HL-60 (cell line): ENCODE measurements around the gene MAP3K14.

ENCODE experiments used
- DNase-seq, 2 experiments: peaks; one replicate each; pipeline ENCODE4 v3.0.0-alpha.2; 2010 to 2020; ENCODE audit warnings: low read depth in 1 of 2, low spot score in 1 of 2
- H3K27ac ChIP-seq: fragments of 250-450 bp; sonication (Bioruptor Pico); replicated peaks from 2 replicates; pipeline ENCODE4 v1.5.1; 2020; ENCODE audit warnings: mild to moderate bottlenecking, moderate library complexity
- H3K27me3 ChIP-seq: fragments of 250-450 bp; sonication (Bioruptor Pico); 2 replicates; pipeline ENCODE4 v1.5.1; 2021; ENCODE audit warnings: mild to moderate bottlenecking, moderate library complexity; ENCODE audit not compliant: insufficient read depth, poor library complexity, severe bottlenecking
- H3K4me3 ChIP-seq: replicated peaks from 2 replicates; pipeline ENCODE4 v1.5.1; 2011; ENCODE audit warnings: mild to moderate bottlenecking, control low read depth, low read length; ENCODE audit not compliant: insufficient read depth
- GABPA ChIP-seq: IDR thresholded peaks from 2 replicates; pipeline ENCODE4 v1.6.1; 2012; ENCODE audit warnings: low read depth
- POLR2AphosphoS5 ChIP-seq: IDR thresholded peaks from 2 replicates; pipeline ENCODE4 v1.6.1; 2012; ENCODE audit warnings: low read depth
- REST ChIP-seq: IDR thresholded peaks from 2 replicates; pipeline ENCODE4 v1.6.1; 2012; ENCODE audit warnings: low read depth; ENCODE audit not compliant: insufficient replicate concordance
- SPI1 ChIP-seq: IDR thresholded peaks from 2 replicates; pipeline ENCODE4 v1.6.1; 2012; ENCODE audit warnings: low read depth, mild to moderate bottlenecking, borderline replicate concordance
- TF ChIP-seq, protein P1 (sequence below): IDR thresholded peaks from one replicate; pipeline ENCODE4 v1.5.1; 2011; ENCODE audit warnings: low read length, control low read depth, inconsistent platforms; ENCODE audit not compliant: insufficient read depth

The MAP3K14 gene

DNA sequence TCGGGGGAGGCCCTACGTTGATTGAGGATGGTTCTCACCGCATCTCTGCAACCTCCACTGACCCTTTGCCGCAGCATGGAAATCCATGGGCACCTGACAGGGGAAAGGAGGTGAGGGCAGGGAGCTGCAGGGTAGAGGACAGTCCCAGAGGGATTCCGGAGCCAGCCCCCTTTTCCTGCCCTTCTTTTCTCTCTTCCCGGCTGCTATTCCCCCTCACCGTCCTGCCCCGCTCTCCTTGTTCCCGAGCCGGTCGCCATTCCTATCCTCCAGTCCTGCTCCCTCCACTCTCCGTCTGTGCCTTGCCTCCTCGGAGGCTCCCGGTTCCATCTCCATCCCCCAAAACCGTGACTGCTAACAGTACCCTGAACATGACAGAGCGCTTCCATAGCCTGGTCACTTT, 59.7 kb downstream of the MAP3K14 start:
- H3K27me3 ChIP-seq: no peaks in the 10 kb centered on the region
- H3K4me3 ChIP-seq: no peak overlapping the region
- no peak for DNase-seq
- H3K27ac ChIP-seq: no peak overlapping the region
- TF ChIP-seq, protein P1, sequence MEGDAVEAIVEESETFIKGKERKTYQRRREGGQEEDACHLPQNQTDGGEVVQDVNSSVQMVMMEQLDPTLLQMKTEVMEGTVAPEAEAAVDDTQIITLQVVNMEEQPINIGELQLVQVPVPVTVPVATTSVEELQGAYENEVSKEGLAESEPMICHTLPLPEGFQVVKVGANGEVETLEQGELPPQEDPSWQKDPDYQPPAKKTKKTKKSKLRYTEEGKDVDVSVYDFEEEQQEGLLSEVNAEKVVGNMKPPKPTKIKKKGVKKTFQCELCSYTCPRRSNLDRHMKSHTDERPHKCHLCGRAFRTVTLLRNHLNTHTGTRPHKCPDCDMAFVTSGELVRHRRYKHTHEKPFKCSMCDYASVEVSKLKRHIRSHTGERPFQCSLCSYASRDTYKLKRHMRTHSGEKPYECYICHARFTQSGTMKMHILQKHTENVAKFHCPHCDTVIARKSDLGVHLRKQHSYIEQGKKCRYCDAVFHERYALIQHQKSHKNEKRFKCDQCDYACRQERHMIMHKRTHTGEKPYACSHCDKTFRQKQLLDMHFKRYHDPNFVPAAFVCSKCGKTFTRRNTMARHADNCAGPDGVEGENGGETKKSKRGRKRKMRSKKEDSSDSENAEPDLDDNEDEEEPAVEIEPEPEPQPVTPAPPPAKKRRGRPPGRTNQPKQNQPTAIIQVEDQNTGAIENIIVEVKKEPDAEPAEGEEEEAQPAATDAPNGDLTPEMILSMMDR: no peak
- TF ChIP-seq POLR2AphosphoS5 (no peak), SPI1 (no peak), GABPA (no peak), REST (no peak)

DNA sequence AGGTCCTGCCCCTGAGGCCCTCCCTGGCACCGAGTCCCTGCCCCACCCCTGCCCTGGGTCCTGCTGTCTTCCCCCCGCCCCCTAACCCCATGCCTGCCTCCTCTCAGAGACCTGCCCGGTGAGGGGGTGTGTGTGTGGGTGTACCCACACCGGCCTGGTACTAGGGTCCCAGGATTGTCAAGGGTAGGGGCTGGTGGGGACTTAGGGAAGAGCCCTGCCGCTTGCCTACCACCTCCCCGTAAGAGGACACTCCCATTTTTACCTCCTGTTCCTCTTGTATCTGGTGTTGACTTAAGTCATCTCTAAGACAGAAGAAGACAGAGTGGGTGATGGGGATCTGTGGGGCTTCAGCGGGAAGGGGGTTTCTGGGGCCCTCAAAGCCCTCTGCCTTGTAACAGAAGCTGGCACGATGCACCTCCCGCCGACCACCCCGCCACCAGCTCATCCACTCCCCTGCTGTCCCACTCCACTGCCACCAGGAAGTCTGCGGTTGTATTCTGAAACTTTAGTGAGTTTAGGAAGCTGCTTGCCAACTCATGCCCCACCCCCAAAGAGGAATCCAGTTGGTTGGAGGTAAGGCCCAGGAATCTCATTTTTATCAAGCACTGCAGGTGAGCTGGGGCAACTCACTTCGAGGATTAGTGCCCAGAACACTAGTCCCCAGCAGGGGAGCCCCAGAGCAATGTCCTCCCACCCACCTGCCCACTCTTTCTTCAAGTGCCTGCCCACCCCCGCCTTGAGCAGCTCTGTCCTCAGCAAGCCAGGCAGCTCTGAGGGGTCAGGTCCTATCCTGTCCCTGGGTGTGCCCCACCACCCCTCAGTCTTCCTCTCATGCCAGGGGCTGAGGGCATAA, 60.5 kb downstream of the MAP3K14 start:
- TF ChIP-seq GABPA (no peak), SPI1 (no peak), POLR2AphosphoS5 (no peak), REST (no peak)
- TF ChIP-seq, protein P1: no peak
- DNase-seq: peak in 1 of 2 experiments; percentile 36
- Histone ChIP-seq H3K27me3 (no peaks in the 10 kb centered on the region), H3K4me3 (no peak overlapping the region), H3K27ac (no peak overlapping the region)

GRCh38 chr17:45255358-45255757, 61.5 kb downstream of the MAP3K14 start:
- no peaks in the 10 kb centered on the region for H3K27me3 ChIP-seq
- no peak overlapping the region for H3K4me3 ChIP-seq
- no peak for DNase-seq
- TF ChIP-seq SPI1 (no peak), POLR2AphosphoS5 (no peak), GABPA (no peak), REST (no peak)
- no peak overlapping the region for H3K27ac ChIP-seq
